IPS-NIHi7 (cell line): ENCODE measurements around the gene RNF223.
"Not testable (repeated sequence)": the region's sequence is repeated elsewhere in the genome, so short reads cannot be mapped to it uniquely, and the experiment has no call there.

Source experiments
- DNase-seq: peaks from one replicate; pipeline ENCODE4 v3.0.0; 2012; ENCODE audit warnings: mixed read lengths; ENCODE audit errors: extremely low spot score

The RNF223 gene

GRCh38 chr1:1087351-1088028 lies 13.4 kb upstream of the RNF223 start:
- no peak for DNase-seq

- no peak for DNase-seq
Observed at GRCh38 chr1:1086911-1087341, 12.8 kb upstream of the RNF223 start.

- no peak for DNase-seq
Observed at GRCh38 chr1:1085911-1086841, 12.1 kb upstream of the RNF223 start.

GRCh38 chr1:1085171-1085841 lies 11.2 kb upstream of the RNF223 start:
- DNase-seq = no peak

GRCh38 chr1:1084372-1085170 lies 10.5 kb upstream of the RNF223 start:
- DNase-seq = no peak

GRCh38 chr1:1083416-1084371 lies 9.6 kb upstream of the RNF223 start:
- DNase-seq = no peak

GRCh38 chr1:1082776-1083415 lies 8.8 kb upstream of the RNF223 start:
- no peak for DNase-seq

- no peak for DNase-seq
Observed at GRCh38 chr1:1082239-1082775, 8.2 kb upstream of the RNF223 start.

- DNase-seq = no peak
Observed at GRCh38 chr1:1081311-1082238, 7.5 kb upstream of the RNF223 start.

GRCh38 chr1:1080951-1081310 lies 6.8 kb upstream of the RNF223 start:
- no peak for DNase-seq

- DNase-seq = peak; percentile 91
Observed at GRCh38 chr1:1080122-1080757, 6.1 kb upstream of the RNF223 start.

- peak; percentile 80 for DNase-seq
Observed at GRCh38 chr1:1079408-1080121, 5.5 kb upstream of the RNF223 start.

GRCh38 chr1:1077396-1077795 lies 3.3 kb upstream of the RNF223 start:
- DNase-seq = not testable (repeated sequence)

GRCh38 chr1:1075148-1075935 lies 1.2 kb upstream of the RNF223 start:
- DNase-seq = no peak

- DNase-seq = no peak
Observed at GRCh38 chr1:1074631-1075147, 583 bp upstream of the RNF223 start.
